ENCODE results near the gene ACSM4. TPM values are rescaled to one million over a fixed set of nuclear protein-coding genes. Genes with fewer than 3 reads are reported as not detected.

The ACSM4 gene
- polyA plus RNA-seq, 2 donors = not detected

DNA sequence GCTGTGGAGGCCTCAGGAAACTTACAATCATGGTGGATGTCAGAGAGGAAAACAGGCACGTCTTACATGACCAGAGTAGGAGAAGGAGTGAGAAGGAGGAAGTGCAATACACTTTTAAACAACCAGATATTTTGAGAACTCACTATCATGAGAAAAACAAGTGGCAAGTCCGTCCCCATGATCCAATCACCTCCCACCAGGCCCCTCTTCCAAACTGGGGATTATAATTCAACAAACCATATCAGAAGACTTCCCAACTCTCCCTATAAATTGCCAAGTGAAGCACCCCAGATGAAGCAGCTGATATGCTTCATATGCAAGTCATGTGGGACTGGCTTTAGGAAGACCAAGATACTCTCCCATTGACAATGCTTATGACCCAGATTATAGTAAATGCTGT, 11.6 kb upstream of the ACSM4 start:
- WGBS, 2 donors = 55 to 56% methylated on average over 2 of the region's 2 CpGs
- no peaks in the 10 kb centered on the region for H3K4me1 ChIP-seq (ENCODE audit: control insufficient read depth in 2 of 2, insufficient read depth in 2 of 2, low read length in 1 of 2)
- H3K4me3 ChIP-seq (ENCODE audit: low read depth in 1 of 2, low read length in 2 of 2) = no peak overlapping the region
- no peaks in the 10 kb centered on the region for H3K9me3 ChIP-seq (ENCODE audit: control insufficient read depth in 2 of 2, insufficient read depth in 1 of 2, low read depth in 1 of 2, low read length in 1 of 2)
- no peak overlapping the region for H3K27ac ChIP-seq (ENCODE audit: low read depth in 2 of 2, low read length in 1 of 2)
- H3K27me3 ChIP-seq (ENCODE audit: control insufficient read depth in 1 of 2, insufficient read depth in 2 of 2, low read length in 2 of 2) = no peaks in the 10 kb centered on the region
- no peaks in the 10 kb centered on the region for H3K36me3 ChIP-seq (ENCODE audit: control insufficient read depth in 2 of 2, insufficient read depth in 2 of 2, low read length in 1 of 2)

GRCh38 chr12:7293670-7294069, 10.2 kb upstream of the ACSM4 start:
- H3K27ac ChIP-seq (ENCODE audit: low read depth in 2 of 2, low read length in 1 of 2) = no peak overlapping the region
- 50 to 66% methylated on average over 1 of the region's 1 CpG for WGBS, 2 donors
- H3K4me3 ChIP-seq (ENCODE audit: low read depth in 1 of 2, low read length in 2 of 2) = no peak overlapping the region
- H3K9me3 ChIP-seq (ENCODE audit: control insufficient read depth in 2 of 2, insufficient read depth in 1 of 2, low read depth in 1 of 2, low read length in 1 of 2) = no peaks in the 10 kb centered on the region
- no peaks in the 10 kb centered on the region for H3K27me3 ChIP-seq (ENCODE audit: control insufficient read depth in 1 of 2, insufficient read depth in 2 of 2, low read length in 2 of 2)
- H3K36me3 ChIP-seq (ENCODE audit: control insufficient read depth in 2 of 2, insufficient read depth in 2 of 2, low read length in 1 of 2) = no peaks in the 10 kb centered on the region
- no peaks in the 10 kb centered on the region for H3K4me1 ChIP-seq (ENCODE audit: control insufficient read depth in 2 of 2, insufficient read depth in 2 of 2, low read length in 1 of 2)

DNA sequence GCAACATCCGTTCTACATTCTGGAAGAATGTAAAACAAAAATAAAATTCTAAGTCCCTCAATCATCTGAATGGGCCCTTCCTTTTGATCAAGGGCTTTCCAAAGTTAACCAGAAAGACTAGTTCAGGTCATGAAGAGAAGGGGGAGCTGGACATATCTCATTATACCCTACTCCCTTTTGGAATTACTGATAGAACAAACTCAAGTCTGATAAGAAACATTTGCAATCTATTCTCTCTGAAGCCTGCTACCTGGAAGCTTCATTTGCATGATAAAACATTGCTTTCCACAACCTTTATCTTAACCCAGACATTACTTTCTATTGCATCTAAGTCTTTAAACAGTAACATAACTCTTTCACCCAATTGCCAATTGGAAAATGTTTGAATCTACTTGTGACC, 8.3 kb upstream of the ACSM4 start:
- Histone ChIP-seq H3K4me3 (ENCODE audit: low read depth in 1 of 2, low read length in 2 of 2) (no peak overlapping the region), H3K27me3 (ENCODE audit: control insufficient read depth in 1 of 2, insufficient read depth in 2 of 2, low read length in 2 of 2) (no peaks in the 10 kb centered on the region), H3K4me1 (ENCODE audit: control insufficient read depth in 2 of 2, insufficient read depth in 2 of 2, low read length in 1 of 2) (no peaks in the 10 kb centered on the region), H3K9me3 (ENCODE audit: control insufficient read depth in 2 of 2, insufficient read depth in 1 of 2, low read depth in 1 of 2, low read length in 1 of 2) (no peaks in the 10 kb centered on the region), H3K36me3 (ENCODE audit: control insufficient read depth in 2 of 2, insufficient read depth in 2 of 2, low read length in 1 of 2) (no peaks in the 10 kb centered on the region), H3K27ac (ENCODE audit: low read depth in 2 of 2, low read length in 1 of 2) (no peak overlapping the region)
- 77 to 83% methylated on average over 1 of the region's 1 CpG for WGBS, 2 donors

DNA sequence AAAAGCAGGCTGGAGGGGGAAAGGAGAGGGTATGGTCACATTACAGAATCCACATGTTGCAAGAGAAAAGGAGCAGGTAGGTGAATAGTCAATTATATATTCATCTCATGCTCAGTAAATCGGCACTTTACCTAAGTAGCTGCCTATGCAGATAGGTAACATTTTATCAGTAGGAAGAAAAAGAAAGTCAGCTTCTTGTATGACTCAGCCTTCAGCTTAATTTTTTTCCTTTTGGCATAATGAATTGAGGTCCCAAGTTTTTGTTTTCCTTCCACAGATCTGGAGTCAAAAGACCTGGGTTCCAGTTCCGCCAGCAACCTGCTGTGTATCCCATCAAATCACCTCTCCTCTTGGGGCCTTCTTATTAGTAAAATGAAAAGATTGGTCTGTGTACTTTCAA, 6.0 kb upstream of the ACSM4 start:
- H3K36me3 ChIP-seq (ENCODE audit: control insufficient read depth in 2 of 2, insufficient read depth in 2 of 2, low read length in 1 of 2) = no peaks in the 10 kb centered on the region
- H3K9me3 ChIP-seq (ENCODE audit: control insufficient read depth in 2 of 2, insufficient read depth in 1 of 2, low read depth in 1 of 2, low read length in 1 of 2) = no peaks in the 10 kb centered on the region
- no peak overlapping the region for H3K4me3 ChIP-seq (ENCODE audit: low read depth in 1 of 2, low read length in 2 of 2)
- no peaks in the 10 kb centered on the region for H3K4me1 ChIP-seq (ENCODE audit: control insufficient read depth in 2 of 2, insufficient read depth in 2 of 2, low read length in 1 of 2)
- WGBS, 2 donors = 83 to 88% methylated on average over 2 of the region's 2 CpGs
- no peaks in the 10 kb centered on the region for H3K27me3 ChIP-seq (ENCODE audit: control insufficient read depth in 1 of 2, insufficient read depth in 2 of 2, low read length in 2 of 2)
- no peak overlapping the region for H3K27ac ChIP-seq (ENCODE audit: low read depth in 2 of 2, low read length in 1 of 2)

DNA sequence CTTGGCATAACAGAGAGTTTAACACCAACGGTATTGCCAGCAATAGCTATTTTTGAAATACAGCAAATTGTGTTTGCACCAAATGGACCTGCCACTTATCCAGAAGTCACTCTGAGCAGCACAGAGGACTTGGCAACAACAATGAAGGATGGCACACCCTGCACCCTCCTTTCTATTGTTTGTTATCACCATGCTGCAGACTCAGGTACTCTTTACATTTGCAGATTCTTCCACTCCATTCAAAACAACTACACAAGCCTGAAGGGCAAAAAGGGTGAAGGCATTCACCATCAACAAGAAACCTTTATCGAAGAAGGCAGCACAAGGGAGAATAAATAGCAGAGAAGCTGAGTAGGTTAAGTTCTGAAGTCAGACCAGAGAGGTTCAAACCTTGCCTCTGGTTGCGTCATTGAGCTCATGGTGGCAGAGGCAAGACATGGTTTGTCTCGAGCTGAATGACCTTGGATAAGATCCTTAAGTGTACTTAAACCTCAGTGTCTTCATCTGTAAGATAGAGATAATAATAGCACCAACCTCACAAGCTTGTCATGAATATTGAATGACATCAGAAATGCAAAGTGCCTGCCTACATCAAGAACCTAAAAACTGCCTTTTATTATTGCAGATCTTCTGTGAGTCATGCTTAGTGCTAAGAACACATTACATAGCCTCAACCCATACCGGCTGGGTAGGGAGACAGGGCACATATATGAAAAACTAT, 1.4 kb upstream of the ACSM4 start:
- Histone ChIP-seq H3K27me3 (ENCODE audit: control insufficient read depth in 1 of 2, insufficient read depth in 2 of 2, low read length in 2 of 2) (no peaks in the 10 kb centered on the region), H3K36me3 (ENCODE audit: control insufficient read depth in 2 of 2, insufficient read depth in 2 of 2, low read length in 1 of 2) (peaks cover 0 to 2% of the 10 kb centered on the region in 2 donors), H3K4me3 (ENCODE audit: low read depth in 1 of 2, low read length in 2 of 2) (no peak overlapping the region), H3K9me3 (ENCODE audit: control insufficient read depth in 2 of 2, insufficient read depth in 1 of 2, low read depth in 1 of 2, low read length in 1 of 2) (no peaks in the 10 kb centered on the region), H3K27ac (ENCODE audit: low read depth in 2 of 2, low read length in 1 of 2) (no peak overlapping the region), H3K4me1 (ENCODE audit: control insufficient read depth in 2 of 2, insufficient read depth in 2 of 2, low read length in 1 of 2) (no peaks in the 10 kb centered on the region)
- WGBS, 2 donors = 70 to 75% methylated on average over 5 of the region's 5 CpGs

DNA sequence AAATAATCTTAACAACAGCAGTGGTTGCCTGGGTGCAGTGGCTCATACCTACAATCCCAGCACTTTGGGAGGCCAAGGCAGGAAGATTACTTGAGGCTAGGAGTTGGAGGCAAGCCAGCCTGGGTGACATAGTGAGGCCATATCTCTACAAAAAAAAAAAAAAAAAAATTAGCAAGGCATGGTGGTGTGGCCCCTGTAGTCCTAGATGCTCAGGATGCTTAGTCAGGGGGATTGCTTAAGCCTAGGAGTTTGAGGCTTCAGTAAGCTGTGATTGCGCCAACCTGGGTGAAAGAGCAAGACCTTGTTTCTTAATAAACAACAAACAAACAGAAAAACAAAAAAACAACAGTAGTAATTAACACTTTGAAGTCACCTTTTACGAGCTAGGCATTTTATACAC, 642 bp upstream of the ACSM4 start:
- H3K27ac ChIP-seq (ENCODE audit: low read depth in 2 of 2, low read length in 1 of 2) = no peak overlapping the region
- no peaks in the 10 kb centered on the region for H3K4me1 ChIP-seq (ENCODE audit: control insufficient read depth in 2 of 2, insufficient read depth in 2 of 2, low read length in 1 of 2)
- H3K4me3 ChIP-seq (ENCODE audit: low read depth in 1 of 2, low read length in 2 of 2) = no peak overlapping the region
- no peaks in the 10 kb centered on the region for H3K27me3 ChIP-seq (ENCODE audit: control insufficient read depth in 1 of 2, insufficient read depth in 2 of 2, low read length in 2 of 2)
- no peaks in the 10 kb centered on the region for H3K9me3 ChIP-seq (ENCODE audit: control insufficient read depth in 2 of 2, insufficient read depth in 1 of 2, low read depth in 1 of 2, low read length in 1 of 2)
- WGBS, 2 donors = 80 to 94% methylated on average over 2 of the region's 2 CpGs
- H3K36me3 ChIP-seq (ENCODE audit: control insufficient read depth in 2 of 2, insufficient read depth in 2 of 2, low read length in 1 of 2) = peaks cover 0 to 2% of the 10 kb centered on the region in 2 donors

GRCh38 chr12:7304456-7304855, 584 bp downstream of the ACSM4 start:
- no peaks in the 10 kb centered on the region for H3K27me3 ChIP-seq (ENCODE audit: control insufficient read depth in 1 of 2, insufficient read depth in 2 of 2, low read length in 2 of 2)
- H3K4me3 ChIP-seq (ENCODE audit: low read depth in 1 of 2, low read length in 2 of 2) = no peak overlapping the region
- peaks cover 0 to 2% of the 10 kb centered on the region in 2 donors for H3K36me3 ChIP-seq (ENCODE audit: control insufficient read depth in 2 of 2, insufficient read depth in 2 of 2, low read length in 1 of 2)
- no peaks in the 10 kb centered on the region for H3K4me1 ChIP-seq (ENCODE audit: control insufficient read depth in 2 of 2, insufficient read depth in 2 of 2, low read length in 1 of 2)
- H3K9me3 ChIP-seq (ENCODE audit: control insufficient read depth in 2 of 2, insufficient read depth in 1 of 2, low read depth in 1 of 2, low read length in 1 of 2) = no peaks in the 10 kb centered on the region
- 51 to 55% methylated on average over 5 of the region's 5 CpGs for WGBS, 2 donors
- no peak overlapping the region for H3K27ac ChIP-seq (ENCODE audit: low read depth in 2 of 2, low read length in 1 of 2)

GRCh38 chr12:7310070-7310469, 6.2 kb downstream of the ACSM4 start:
- H3K27ac ChIP-seq (ENCODE audit: low read depth in 2 of 2, low read length in 1 of 2) = no peak overlapping the region

GRCh38 chr12:7319930-7320329, 16.1 kb downstream of the ACSM4 start:
- Histone ChIP-seq H3K9me3 (ENCODE audit: control insufficient read depth in 2 of 2, insufficient read depth in 1 of 2, low read depth in 1 of 2, low read length in 1 of 2) (no peaks in the 10 kb centered on the region), H3K36me3 (ENCODE audit: control insufficient read depth in 2 of 2, insufficient read depth in 2 of 2, low read length in 1 of 2) (no peaks in the 10 kb centered on the region), H3K4me1 (ENCODE audit: control insufficient read depth in 2 of 2, insufficient read depth in 2 of 2, low read length in 1 of 2) (no peaks in the 10 kb centered on the region), H3K4me3 (ENCODE audit: low read depth in 1 of 2, low read length in 2 of 2) (no peak overlapping the region), H3K27ac (ENCODE audit: low read depth in 2 of 2, low read length in 1 of 2) (no peak overlapping the region), H3K27me3 (ENCODE audit: control insufficient read depth in 1 of 2, insufficient read depth in 2 of 2, low read length in 2 of 2) (no peaks in the 10 kb centered on the region)
- 88% methylated on average over 2 of the region's 2 CpGs for WGBS, 2 donors

More at GRCh38 chr12:7310070-7310469, 6.2 kb downstream of the ACSM4 start:
- no peaks in the 10 kb centered on the region for H3K27me3 ChIP-seq (ENCODE audit: control insufficient read depth in 1 of 2, insufficient read depth in 2 of 2, low read length in 2 of 2)
- H3K36me3 ChIP-seq (ENCODE audit: control insufficient read depth in 2 of 2, insufficient read depth in 2 of 2, low read length in 1 of 2) = peaks cover 0 to 2% of the 10 kb centered on the region in 2 donors
- no peaks in the 10 kb centered on the region for H3K9me3 ChIP-seq (ENCODE audit: control insufficient read depth in 2 of 2, insufficient read depth in 1 of 2, low read depth in 1 of 2, low read length in 1 of 2)
- WGBS, 2 donors = 88 to 90% methylated on average over 4 of the region's 4 CpGs
- no peaks in the 10 kb centered on the region for H3K4me1 ChIP-seq (ENCODE audit: control insufficient read depth in 2 of 2, insufficient read depth in 2 of 2, low read length in 1 of 2)
- H3K4me3 ChIP-seq (ENCODE audit: low read depth in 1 of 2, low read length in 2 of 2) = no peak overlapping the region

DNA sequence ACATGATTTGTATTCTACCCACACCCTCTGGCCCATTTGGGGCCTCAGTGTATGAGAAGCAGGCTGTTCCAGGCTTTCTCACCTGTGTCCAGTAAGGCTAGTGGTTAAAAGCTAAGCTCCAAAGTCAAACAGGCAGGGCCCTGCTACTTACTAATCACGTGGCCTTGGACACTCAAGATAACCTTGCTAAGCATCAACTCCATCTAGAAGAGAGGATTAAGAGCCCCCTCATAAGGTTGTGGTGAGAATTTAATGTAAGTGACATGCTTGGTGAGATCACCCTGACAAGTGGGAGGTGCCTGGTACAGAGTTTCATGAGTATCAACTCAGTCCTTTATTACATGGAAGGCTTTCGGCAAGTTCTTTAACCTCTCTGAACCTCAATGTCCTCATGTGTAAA, 17.8 kb downstream of the ACSM4 start:
- WGBS, 2 donors = 58 to 70% methylated on average over 2 of the region's 2 CpGs
- no peak overlapping the region for H3K4me3 ChIP-seq (ENCODE audit: low read depth in 1 of 2, low read length in 2 of 2)
- H3K4me1 ChIP-seq (ENCODE audit: control insufficient read depth in 2 of 2, insufficient read depth in 2 of 2, low read length in 1 of 2) = no peaks in the 10 kb centered on the region
- no peaks in the 10 kb centered on the region for H3K27me3 ChIP-seq (ENCODE audit: control insufficient read depth in 1 of 2, insufficient read depth in 2 of 2, low read length in 2 of 2)
- no peak overlapping the region for H3K27ac ChIP-seq (ENCODE audit: low read depth in 2 of 2, low read length in 1 of 2)
- H3K9me3 ChIP-seq (ENCODE audit: control insufficient read depth in 2 of 2, insufficient read depth in 1 of 2, low read depth in 1 of 2, low read length in 1 of 2) = no peaks in the 10 kb centered on the region
- H3K36me3 ChIP-seq (ENCODE audit: control insufficient read depth in 2 of 2, insufficient read depth in 2 of 2, low read length in 1 of 2) = no peaks in the 10 kb centered on the region
